HUDEP-2 (cell line): ENCODE data around the gene SPEM1.

ENCODE experiments used
- DNase-seq, 76 experiments: peaks; one replicate each; lab custom pipeline; 2025; ENCODE audit not compliant: unreplicated experiment in 76 of 76; lab: John Stamatoyannopoulos, UW

SPEM1 gene

DNA sequence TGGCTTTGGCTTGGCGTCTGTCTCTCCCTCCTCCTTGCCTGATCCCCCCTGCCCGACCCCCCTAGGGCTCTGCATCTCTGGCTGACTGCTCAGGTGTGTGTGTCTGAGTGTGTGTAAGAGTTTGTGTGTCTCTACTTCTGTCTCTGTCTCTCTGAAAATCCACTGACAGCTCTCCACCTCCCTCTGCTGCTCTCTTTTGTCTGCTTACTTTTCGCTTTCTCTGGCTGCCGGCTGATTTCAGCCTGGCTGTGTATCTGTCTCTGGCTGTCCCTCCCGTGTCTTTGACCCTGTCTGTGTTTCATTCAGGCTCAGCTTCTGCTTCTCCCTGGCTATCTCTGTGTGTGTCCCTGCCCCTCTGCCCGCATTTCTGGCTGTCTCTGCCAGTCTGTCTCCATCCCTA is 3.8 kb upstream of the SPEM1 start:
- DNase-seq: peak in 2 of 76 experiments; percentile 2 to 5

DNA sequence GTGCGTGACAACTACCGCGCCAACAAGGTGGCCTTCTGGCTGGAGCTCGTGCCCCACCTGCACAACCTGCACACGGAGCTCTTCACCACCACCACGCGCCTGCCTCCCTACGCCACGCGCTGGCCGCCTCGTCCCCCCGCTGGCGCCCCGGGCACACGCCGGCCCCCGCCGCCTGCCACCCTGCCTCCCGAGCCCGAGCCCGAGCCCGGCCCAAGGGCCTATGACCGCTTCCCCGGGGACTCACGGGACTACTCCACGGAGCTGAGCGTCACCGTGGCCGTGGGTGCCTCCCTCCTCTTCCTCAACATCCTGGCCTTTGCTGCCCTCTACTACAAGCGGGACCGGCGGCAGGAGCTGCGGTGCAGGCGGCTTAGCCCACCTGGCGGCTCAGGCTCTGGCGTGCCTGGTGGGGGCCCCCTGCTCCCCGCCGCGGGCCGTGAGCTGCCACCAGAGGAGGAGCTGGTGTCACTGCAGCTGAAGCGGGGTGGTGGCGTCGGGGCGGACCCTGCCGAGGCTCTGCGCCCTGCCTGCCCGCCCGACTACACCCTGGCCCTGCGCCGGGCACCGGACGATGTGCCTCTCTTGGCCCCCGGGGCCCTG is 3.0 kb upstream of the SPEM1 start:
- DNase-seq: no peak

DNA sequence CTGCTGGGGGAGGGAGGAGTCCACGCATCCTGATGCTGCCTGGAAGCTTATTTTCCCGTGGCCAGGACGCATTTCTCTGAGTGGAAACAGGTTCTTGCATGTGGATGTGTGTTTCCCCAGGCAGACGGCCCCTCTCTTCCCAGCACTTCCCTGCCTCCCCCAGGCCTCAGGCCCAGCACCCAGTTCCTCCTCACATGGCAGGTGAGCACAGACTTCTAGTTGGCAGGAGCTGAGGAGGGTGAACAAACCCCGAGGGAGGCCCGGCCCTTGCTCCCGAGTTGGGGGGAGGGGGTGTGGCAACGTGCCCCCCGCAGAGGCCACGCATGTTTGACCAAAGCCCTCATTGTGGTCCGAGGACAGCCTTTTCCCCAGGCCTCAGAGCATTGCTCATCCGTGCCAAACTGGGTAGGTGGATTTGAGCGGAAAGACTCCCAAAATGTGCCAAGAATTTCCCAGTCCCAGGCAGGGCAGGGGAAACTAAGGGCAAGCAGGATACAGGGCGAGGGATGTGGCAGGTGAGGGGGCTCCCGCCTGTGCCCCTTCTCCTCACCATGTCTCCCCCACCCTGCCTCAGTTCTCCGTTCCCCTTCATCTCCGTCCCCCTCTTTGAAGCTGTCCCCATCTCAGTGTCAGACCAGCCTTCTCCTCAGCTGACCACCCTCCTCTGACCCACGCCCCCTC is 1.5 kb upstream of the SPEM1 start:
- DNase-seq: no peak

DNA sequence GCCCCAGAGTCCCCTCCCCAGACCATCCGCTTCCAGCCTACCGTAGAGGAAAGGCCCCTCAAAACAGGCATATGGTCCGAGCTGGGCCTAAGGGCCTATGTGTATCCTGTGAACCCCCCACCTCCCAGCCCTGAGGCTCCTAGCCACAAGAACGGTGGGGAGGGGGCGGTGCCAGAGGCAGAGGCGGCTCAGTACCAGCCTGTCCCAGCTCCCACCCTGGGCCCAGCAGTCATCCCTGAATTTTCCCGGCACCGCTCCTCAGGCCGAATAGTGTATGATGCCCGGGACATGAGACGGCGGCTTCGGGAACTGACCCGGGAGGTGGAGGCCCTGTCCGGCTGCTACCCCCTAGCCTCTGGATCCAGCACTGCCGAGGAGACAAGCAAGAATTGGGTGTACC is 1.1 kb downstream of the SPEM1 start:
- DNase-seq: no peak

DNA sequence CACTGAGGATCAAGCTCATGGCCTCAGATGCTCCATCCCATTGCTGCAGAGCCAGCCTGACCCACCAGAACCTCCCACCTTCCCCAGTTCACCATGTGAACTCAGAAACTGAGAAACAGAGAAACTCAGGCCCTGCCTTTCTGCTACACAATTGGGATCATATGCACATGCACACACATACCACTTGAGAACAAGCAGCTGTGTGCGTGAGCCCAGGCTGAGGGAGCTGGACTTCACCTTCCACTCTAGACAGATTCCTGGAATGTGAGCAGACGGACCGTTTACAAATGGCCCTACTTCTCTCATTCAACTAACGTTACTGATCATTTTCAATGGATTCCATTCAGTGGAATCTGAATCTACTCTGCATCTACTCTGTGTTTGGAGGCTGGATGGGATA is 3.6 kb downstream of the SPEM1 start:
- no peak for DNase-seq

DNA sequence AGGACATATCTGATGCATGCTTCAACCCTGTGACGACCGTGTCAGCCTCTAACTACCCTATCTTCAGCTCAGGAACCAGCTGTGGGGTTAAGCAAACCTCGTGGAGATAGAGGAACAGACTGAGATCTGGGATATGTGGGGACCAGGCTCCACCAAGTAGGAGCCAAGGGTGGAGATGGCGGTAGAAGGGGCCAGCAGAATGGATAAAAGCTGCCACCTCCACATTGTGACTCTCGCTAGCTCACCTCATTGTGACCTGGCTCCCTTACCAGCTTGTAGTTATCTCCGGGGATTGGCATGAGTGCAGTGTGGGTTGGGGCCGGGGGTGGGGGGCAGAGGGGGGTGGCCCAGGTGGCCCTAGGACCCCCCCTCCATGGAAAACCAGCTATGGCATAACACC is 5.2 kb downstream of the SPEM1 start, which contains the start of gene SPEM2:
Gene SPEM2, plus strand, starts transcription at position 301 of the 400 bp plus-strand sequence. Its CDS starts 73 bp downstream, at position 374.
- no peak for DNase-seq

DNA sequence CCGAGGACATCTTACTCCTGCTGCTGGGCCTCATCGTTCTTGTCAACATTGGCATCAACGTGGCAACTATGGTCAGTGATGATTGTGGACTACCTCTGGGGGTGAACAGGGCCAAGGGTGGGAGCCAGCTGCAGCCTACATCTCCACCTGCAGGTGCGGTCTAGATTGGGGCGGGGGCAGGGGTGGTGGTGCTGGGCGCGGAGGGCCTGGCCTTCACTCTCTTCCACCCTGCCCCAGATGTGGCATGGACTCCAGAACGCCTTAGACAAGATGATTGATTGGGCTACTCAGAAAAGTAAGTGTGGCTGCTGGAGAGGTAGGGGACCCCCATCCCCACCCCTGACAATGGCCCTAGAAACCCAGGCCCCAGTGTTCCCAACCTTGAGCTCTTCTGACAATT is 5.6 kb downstream of the SPEM1 start:
- no peak for DNase-seq

DNA sequence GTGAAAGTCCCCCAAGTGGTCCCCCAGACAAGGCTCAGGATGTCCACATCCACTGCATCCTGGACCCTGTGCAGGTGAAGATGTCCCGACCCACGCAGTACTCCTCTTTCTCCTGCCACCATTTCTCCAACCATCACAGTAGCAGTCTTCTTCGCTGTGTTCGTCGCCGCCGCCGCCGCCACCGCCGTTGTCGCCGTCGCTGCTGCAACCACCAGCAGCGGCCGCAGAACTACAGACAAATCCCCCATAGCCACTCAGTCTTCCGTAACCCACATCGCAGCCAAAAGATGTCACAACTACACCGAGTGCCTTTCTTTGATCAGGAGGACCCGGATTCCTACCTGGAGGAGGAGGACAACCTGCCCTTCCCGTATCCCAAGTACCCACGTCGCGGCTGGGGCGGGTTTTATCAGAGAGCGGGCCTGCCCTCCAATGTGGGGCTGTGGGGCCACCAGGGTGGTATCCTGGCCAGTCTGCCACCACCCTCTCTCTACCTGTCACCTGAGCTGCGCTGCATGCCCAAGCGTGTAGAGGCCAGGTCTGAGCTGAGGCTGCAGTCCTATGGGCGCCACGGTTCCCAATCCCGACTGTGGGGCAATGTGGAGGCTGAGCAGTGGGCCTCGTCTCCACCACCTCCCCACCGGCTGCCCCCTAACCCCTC is 6.2 kb downstream of the SPEM1 start:
- no peak for DNase-seq

DNA sequence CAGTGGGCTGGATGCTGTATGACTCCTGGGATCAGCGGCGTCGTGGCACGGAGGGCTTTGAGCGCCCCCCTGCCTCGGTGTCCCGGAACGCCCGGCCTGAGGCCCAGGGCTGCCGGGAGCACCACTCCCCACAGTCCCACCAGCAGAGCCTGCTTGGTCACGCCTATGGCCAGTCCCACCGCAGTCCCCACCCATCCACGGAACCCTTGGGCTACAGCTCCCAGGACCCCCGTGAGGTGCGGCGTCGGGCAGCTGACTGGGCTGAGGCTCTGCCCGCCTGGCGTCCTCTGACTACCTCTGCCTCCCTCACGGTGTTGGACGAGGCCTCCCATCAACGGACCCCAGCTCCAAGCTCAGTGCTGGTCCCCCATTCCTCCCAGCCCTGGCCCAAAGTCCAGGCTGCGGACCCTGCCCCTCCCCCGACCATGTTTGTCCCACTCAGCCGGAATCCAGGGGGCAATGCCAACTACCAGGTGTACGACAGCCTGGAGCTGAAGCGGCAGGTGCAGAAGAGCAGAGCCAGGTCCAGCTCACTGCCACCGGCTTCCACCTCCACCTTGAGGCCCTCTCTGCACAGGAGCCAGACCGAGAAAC is 6.9 kb downstream of the SPEM1 start:
- no peak for DNase-seq

DNA sequence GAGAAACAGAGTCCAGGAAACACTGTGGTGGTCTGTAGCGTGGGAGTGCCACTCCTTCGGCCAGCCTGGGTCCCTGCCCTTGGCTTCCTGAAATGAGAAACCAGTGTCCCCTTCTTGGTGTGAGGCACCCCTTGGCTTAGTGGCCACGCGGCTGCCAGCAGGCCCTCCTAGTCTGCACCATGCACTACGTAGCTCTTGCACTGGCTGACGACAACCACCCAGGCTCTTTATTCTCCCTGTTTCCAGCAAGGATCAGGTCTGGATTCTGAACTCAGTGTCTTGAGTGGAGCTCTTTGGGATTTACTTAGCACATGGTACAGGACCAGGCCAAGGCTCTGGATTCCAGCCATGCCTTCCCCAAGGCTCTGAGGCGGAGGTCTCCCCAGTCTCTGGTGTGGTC is 7.4 kb downstream of the SPEM1 start:
- DNase-seq: no peak

DNA sequence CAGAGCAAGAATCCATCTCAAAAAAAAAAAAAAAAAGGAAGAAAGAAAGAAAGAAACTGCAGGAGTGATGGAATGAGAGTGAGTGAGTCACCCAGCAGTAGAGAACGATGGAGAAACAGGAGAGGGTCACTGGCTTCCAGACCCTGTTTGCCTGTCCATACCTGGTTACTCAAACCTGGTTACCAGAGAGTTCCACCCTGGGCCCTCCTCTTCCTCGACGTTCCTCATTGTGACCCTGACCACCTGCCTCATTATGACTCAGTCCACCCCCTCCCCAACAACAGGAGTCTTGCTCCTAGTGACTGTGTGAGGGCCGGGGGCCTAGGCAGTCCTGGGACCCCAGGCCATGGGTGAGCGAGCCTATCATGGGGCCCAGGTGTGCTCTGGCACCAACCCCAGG is 8.4 kb downstream of the SPEM1 start, which contains the start of gene SPEM3:
Gene SPEM3, plus strand, starts transcription at position 301 of the 400 bp plus-strand sequence. Its CDS starts 46 bp downstream, at position 347.
- no peak for DNase-seq

DNA sequence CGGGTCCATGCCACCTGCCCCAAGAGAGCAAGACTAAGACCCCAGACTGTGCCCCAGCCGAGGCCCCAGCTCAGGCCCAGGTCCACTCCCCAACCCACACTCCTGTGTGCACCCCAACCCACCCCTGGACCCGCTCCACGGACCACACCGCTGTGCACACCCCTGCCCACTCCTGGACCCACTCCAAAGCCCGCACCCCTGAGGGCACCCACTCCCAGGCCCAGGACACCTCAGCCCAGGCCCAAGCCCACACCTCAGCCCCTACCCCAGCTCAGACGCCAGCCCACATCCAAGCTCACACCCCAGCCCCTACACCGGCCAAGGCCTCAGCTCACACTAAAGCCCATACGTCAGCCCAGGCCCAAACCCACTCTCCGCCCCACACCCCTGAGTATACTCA is 9.6 kb downstream of the SPEM1 start:
- DNase-seq: no peak

DNA sequence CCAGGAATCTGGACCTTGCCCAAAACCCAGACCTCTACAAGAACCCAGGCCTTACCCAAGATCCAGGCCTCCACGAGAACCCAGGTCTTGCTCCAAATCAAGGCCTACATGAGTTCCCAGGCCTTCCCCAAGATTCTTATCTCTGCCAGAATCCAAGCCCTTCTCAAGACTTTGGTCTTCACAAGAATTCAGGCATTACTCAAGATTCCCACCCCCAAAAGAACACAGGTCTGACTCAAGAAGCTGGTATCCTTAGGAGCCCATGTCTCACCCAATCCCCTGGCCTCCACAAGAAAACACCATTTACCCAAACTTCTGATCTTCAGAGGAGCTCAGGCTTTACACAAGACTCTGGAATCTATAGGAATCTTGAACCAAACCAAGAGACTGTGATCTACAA is 11.1 kb downstream of the SPEM1 start:
- no peak for DNase-seq

DNA sequence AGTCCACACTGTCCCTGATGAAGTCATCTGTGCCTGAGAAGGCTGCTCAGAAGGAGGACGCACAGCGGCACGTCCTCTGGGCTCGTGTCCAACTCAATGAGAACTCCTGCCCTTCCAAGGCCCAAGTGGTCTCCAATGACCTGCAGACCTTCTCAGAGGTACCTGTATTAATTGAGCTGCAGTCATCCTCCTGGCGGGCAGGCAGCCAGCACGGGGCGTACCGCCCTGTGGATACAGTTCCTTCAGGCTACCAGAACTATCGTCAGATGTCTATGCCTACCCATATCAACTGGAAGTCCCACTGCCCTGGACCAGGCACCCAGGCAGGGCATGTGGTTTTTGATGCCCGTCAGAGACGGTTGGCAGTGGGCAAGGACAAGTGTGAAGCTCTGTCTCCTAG is 12.2 kb downstream of the SPEM1 start:
- no peak for DNase-seq

DNA sequence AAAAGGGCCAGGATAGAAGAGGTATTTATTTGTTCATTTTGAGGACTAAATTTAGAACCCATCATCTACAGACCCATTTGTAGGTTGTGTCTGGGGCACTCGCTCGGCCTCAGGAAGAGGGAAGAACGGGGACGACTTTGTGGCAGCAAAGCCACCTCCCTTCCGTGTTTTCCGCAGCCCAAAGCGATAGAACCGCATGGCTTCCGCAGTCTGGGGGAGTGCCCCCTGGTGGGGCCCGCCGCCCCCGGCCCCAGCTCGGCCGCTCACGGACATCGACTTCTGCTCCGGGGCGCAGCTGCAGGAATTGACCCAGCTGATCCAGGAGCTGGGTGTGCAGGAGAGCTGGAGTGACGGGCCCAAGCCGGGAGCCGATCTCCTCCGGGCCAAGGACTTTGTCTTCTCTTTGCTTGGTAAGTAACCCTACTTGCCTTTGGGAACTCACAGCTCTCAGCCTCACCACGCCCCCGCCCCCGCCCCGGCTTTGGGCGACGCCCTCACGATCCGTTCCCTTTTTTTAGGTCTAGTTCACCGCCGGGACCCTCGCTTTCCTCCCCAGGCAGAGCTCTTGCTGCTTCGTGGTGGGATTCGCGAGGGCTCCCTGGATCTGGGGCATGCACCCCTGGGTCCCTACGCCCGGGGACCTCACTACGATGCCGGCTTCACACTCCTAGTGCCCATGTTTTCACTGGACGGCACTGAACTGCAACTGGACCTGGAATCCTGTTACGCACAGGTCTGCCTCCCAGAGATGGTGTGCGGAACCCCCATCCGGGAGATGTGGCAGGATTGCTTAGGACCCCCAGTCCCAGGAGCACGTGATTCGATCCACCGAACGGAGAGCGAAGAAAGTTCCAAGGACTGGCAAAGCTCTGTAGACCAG is 15.8 kb downstream of the SPEM1 start:
- peak in 59 of 76 experiments; percentile 16 to 77 (median 56) for DNase-seq

DNA sequence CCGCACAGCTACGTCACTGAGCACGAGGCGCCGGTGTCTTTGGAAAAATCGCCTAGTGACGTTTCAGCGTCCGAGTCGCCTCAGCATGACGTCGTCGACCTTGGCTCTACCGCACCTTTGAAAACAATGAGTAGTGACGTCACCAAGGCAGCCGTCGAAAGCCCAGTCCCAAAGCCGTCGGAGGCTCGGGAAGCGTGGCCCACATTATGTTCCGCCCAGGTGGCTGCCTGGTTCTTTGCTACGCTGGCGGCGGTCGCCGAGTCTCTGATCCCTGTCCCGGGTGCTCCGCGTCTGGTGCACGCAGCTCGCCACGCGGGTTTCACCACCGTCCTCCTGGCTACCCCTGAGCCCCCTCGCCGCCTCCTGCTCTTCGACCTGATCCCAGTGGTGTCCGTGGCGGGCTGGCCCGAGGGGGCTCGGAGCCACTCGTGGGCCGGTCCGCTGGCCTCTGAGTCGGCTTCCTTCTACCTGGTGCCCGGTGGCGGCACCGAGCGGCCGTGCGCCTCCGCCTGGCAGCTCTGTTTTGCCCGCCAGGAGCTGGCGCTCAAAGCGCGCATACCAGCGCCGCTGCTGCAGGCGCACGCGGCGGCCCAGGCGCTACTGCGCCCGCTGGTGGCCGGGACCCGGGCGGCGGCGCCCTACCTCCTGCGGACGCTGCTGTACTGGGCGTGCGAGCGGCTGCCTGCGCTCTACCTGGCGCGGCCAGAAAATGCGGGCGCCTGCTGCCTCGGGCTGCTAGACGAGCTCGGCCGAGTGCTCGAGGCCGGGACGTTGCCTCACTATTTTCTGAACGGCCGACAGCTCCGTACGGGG is 16.6 kb downstream of the SPEM1 start:
- DNase-seq: peak in 65 of 76 experiments; percentile 28 to 85 (median 70)

DNA sequence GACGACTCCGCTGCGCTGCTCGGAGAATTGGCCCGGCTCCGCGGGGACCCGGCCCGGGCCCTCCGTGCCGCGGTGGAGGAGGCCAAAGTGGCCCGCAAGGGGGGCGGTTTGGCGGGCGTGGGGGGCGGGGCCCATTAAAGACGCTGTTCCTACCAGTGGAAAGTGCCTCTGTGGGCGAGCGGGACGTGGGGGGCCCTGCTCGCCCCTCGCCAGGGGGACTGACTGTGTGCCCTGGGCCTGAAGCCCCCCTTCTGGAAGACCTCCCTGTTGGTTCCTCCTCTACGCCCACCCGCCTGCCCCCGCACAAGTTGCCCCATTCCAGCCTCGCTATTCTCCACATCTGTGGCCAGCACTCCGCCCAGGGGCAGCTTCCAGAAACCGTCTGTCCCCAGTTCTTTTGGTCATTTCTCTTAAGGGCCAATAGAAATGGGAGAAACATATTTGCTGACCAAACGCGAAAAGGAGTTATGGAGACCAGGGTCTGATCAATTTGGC is 17.3 kb downstream of the SPEM1 start:
- DNase-seq: no peak

DNA sequence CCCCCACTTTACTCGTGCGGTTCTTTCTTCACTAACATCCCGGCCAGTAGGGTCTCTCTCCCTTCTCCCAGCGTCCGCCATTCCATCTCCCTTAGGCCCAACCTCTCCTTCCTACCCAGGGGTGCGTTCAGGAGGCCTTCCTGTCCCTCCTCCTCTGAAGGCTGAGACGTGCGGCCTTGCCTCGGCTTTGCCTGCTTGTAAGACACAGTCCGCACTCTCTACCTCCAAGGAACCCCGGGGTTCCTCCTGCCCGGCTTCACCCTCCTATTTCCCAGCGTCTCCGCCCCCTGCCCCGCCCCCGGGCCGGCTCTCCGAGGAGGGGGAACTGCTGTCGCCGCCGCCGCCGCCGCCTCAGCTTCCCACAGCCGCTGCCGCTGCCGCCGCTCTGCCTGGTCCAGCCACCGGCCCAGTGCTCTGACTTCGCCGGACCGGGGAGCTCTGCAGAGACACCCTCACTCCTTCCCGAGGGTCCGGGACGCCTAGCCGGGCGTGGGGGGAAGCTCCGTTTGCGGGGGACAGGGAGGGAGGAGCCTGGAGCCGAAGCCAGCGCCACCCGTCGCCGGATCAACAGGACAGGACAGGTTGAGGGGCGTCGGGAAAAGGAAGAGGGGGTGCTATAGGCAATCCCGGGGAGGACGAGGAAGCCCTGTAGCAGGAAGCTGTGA is 18.0 kb downstream of the SPEM1 start:
- DNase-seq: no peak
